ENCODE data around the gene RNF26.

RNF26 gene

GRCh38 chr11:119361056-119361787 is 26.9 kb downstream of the RNF26 start (continued):
- 0 out of 2 replicates have a peak, but pooled peaks have one; percentile 46 for TF ChIP-seq ZNF10 (tag by site-specific recombination; IDR thresholded peaks at IDR 0.05)
- no peak for TF ChIP-seq SCRT1 (tag by site-specific recombination; IDR thresholded peaks at IDR 0.05; ENCODE audit: borderline replicate concordance)
- no peak for TF ChIP-seq BCL6B (tag by site-specific recombination; IDR thresholded peaks at IDR 0.05)

- H3K4me3 ChIP-seq (ENCODE audit: low read depth, low read length), result no peak overlapping the region
- H3K36me3 ChIP-seq (ENCODE audit: control insufficient read depth in 2 of 2, insufficient read depth in 1 of 2, low read length in 2 of 2), result peaks cover 0 to 29% of the 10 kb centered on the region in 2 experiments; a peak in 1 of 3 replicates
- H3K4me1 ChIP-seq (ENCODE audit: control insufficient read depth, insufficient read depth, low read length), result peaks cover 9% of the 10 kb centered on the region
- H3K9me3 ChIP-seq (ENCODE audit: control insufficient read depth, insufficient read depth, low read depth, low read length), result no peaks in the 10 kb centered on the region
- POLR2A ChIA-PET, result interaction anchor here (0.5 to 2.7 kb wide), 12 partner anchors 10 to 359 kb away, joined by 3 to 39 read pairs (median 6); partner anchors contain the start of genes CBL, DPAGT1, HMBS and MCAM
- 0 out of 2 replicates have a peak overlapping the region, but pooled peaks have one; percentile 22 for H3K27ac ChIP-seq (ENCODE audit: extremely low read depth, low read depth, low read length)
- CTCF ChIA-PET, result interaction anchor here (0.6 to 2.5 kb wide), 13 partner anchors 11 to 152 kb away, joined by 3 to 33 read pairs (median 6); partner anchors contain the start of gene USP2
- no peak for TF ChIP-seq TRIM28 (IDR thresholded peaks at IDR 0.05; ENCODE audit: borderline replicate concordance, low read length)
- no peak for TF ChIP-seq ZNF707 (tag by site-specific recombination; IDR thresholded peaks at IDR 0.05)
- TF ChIP-seq ZBTB11 (tag by site-specific recombination; conservative IDR thresholded peaks at IDR 0.05; ENCODE audit: low read depth), result no peak
- TF ChIP-seq ZNF146 (tag by site-specific recombination; IDR thresholded peaks at IDR 0.05), result no peak
- no peak for TF ChIP-seq RBAK (tag by site-specific recombination; IDR thresholded peaks at IDR 0.05)
- TF ChIP-seq ZNF10 (tag by site-specific recombination; IDR thresholded peaks at IDR 0.05), result no peak
Measured at GRCh38 chr11:119361941-119362725, 27.8 kb downstream of the RNF26 start.

GRCh38 chr11:119362741-119363080 is 28.4 kb downstream of the RNF26 start:
- Histone ChIP-seq H3K9me3 (ENCODE audit: control insufficient read depth, insufficient read depth, low read depth, low read length) (no peaks in the 10 kb centered on the region), H3K4me1 (ENCODE audit: control insufficient read depth, insufficient read depth, low read length) (peaks cover 9% of the 10 kb centered on the region), H3K4me3 (ENCODE audit: low read depth, low read length) (no peak overlapping the region), H3K36me3 (ENCODE audit: control insufficient read depth in 2 of 2, insufficient read depth in 1 of 2, low read length in 2 of 2) (peaks cover 0 to 23% of the 10 kb centered on the region in 2 experiments; a peak in 1 of 3 replicates), H3K27ac (ENCODE audit: extremely low read depth, low read depth, low read length) (no peak overlapping the region)
- ChIA-PET POLR2A (interaction anchor here (0.9 to 2.7 kb wide), 3 partner anchors 14 to 46 kb away, joined by 8 to 39 read pairs (median 15); partner anchors contain the start of gene MCAM), CTCF (interaction anchor here (0.6 to 2.5 kb wide), 9 partner anchors 11 to 112 kb away, joined by 3 to 33 read pairs (median 6); no protein-coding TSS in a partner anchor)
- no peak for TF ChIP-seq REPIN1 (tag by site-specific recombination; IDR thresholded peaks at IDR 0.05; ENCODE audit: low read depth)
- TF ChIP-seq ZNF623 (tag by site-specific recombination; IDR thresholded peaks at IDR 0.05), result no peak
- peak; percentile 64; the same call in 1 of the 2 replicates for TF ChIP-seq PRDM1 (tag by site-specific recombination; IDR thresholded peaks at IDR 0.05)

All from HEK293 (cell line).